22Rv1 (cell line): ENCODE data around the gene KRTAP10-4.

ENCODE experiments used
- H3K27ac ChIP-seq: fragments of 450-650 bp; 2 replicates; pipeline ENCODE4 v1.5.1; 2017
- ZFX ChIP-seq: fragments of 450-650 bp; IDR thresholded peaks from 2 replicates; pipeline ENCODE4 v1.6.1; 2017; ENCODE audit warnings: antibody characterized with exemption, borderline replicate concordance
- TF ChIP-seq, protein P1 (sequence below): fragments of 450-650 bp; IDR thresholded peaks from 2 replicates; pipeline ENCODE4 v1.5.1; 2017; ENCODE audit warnings: mild to moderate bottlenecking

The KRTAP10-4 gene

DNA sequence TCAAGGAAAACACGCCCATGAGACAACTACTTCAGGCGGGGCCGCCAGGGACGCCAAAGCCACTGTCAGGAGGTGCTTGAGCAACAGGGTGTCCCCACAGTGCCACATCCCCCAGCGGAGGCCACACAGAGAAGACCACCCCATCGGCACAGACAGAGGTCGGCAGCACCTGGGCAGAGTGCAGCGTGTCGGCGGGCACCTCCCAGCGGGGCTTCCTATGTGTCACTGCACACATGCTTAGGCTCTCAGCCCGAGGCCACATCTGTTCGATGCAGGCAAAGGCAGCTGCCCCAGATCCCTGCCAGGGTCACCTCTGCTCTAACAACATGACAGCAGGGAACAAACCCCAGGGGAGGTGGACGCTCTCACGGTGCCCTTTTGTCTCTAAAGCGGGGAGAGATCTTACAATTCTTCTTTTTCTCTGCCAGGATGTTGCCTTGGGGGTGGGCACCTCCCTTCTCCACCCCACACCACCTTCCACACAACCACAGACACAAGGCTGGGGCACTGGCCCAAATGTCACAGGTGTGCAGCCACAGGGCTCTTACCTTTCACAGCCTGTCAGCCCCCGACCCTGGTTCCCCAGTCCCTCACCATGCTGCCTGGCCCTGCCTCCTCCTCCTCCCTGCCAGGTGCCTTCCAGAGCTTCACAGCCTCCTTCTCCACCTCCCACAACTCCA is 42.5 kb downstream of the KRTAP10-4 start:
- TF ChIP-seq ZFX, result no peak
- TF ChIP-seq, protein P1, sequence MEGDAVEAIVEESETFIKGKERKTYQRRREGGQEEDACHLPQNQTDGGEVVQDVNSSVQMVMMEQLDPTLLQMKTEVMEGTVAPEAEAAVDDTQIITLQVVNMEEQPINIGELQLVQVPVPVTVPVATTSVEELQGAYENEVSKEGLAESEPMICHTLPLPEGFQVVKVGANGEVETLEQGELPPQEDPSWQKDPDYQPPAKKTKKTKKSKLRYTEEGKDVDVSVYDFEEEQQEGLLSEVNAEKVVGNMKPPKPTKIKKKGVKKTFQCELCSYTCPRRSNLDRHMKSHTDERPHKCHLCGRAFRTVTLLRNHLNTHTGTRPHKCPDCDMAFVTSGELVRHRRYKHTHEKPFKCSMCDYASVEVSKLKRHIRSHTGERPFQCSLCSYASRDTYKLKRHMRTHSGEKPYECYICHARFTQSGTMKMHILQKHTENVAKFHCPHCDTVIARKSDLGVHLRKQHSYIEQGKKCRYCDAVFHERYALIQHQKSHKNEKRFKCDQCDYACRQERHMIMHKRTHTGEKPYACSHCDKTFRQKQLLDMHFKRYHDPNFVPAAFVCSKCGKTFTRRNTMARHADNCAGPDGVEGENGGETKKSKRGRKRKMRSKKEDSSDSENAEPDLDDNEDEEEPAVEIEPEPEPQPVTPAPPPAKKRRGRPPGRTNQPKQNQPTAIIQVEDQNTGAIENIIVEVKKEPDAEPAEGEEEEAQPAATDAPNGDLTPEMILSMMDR, result no peak
- H3K27ac ChIP-seq, result no peak overlapping the region

DNA sequence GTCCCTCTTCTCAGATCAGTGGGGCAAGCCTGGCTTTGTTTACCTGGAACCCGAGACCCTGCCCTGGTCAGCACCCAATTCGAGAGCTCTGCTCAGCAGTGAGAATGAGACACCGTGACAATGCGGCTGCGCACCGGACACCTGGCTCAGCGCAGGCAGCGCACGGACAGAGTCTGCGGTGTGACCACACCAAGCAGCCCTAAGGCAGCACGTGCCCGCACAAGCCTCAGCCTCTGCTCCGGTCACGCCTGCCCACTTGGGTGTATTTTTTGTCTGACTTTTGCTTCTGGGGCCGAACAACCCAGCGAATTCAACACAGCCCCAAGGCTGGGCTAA is 43.0 kb downstream of the KRTAP10-4 start:
- H3K27ac ChIP-seq, result no peak overlapping the region
- TF ChIP-seq, protein P1, result no peak
- TF ChIP-seq ZFX, result no peak

DNA sequence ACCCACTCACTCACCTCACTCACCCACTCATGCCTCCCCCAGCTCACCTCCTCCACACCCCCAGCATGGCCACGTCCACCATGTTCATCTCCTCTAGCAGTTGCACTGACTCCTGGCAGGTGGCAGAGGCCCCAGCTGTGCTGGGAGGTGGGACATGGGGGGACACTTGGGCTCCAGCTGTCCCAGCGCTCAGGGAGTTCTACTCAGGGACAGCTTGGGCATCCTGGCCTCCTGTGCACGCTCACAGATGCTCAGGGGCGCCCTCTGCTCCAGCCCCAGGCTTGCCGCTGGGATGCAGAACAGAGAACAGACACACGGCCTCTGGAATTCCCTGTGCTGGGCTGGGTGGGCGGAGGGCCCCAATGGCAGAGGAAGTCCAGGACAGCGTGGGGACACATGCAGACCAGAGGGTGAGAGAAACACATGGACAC is 43.6 kb downstream of the KRTAP10-4 start:
- no peak overlapping the region for H3K27ac ChIP-seq
- TF ChIP-seq, protein P1, result no peak
- TF ChIP-seq ZFX, result no peak

DNA sequence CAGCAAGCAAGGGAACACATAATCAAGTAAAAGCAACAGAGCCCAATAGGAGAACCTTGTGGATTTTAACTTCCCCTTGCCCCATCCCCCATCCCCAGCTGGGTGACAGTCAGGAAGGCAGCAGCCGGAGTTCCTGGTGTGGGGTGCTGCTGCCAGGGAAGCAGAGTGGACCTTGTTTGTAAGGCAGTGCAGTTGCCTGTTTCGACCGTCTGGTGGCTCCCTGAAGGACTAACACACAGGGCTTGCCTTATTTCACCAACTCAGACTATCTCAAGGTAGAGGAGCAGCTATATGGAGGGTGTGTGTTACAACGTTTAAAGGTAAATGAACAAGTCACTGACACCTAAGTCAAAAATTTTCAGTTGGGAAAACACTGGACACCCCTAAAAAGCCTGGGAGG is 45.0 kb downstream of the KRTAP10-4 start:
- TF ChIP-seq ZFX, result no peak
- TF ChIP-seq, protein P1, result no peak
- no peak overlapping the region for H3K27ac ChIP-seq

DNA sequence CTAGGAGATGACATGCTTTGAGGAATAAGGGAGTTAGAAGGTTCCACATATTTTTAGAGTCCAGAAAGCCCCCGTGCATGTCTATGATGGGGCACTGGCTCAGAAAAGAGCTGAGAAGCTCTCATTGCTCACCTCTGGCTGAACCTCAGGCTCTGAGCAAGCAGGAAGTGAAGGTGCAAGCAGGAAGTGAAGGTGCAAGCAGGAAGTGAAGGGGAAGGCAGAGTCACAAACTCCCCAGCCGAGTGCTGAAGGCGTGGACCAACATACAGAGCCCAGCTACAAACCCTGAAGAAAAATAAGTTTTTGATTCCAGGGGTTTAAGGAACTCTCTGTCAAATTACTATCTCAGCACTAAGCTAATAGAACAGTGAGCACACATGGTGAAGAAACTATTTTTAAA is 45.4 kb downstream of the KRTAP10-4 start:
- TF ChIP-seq, protein P1, result no peak
- TF ChIP-seq ZFX, result no peak
- H3K27ac ChIP-seq, result no peak overlapping the region

DNA sequence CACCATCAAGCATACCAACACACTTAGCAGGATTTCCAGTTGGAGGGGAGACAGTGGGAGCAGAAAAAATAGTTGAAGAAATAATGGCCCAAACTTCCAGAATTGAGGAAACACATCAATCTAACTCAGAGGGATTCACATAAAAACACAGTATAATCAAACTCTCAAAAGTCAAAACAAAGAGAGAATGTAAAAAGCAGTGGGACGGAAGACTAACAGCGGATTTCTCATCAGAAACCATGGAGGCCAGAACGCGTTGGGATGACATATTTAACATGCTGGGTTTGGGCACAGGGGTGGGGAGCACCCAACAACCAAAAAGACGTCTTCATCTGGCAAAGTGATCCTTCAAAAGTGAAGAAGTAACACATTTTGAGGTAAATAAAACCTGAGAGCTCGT is 46.4 kb downstream of the KRTAP10-4 start:
- TF ChIP-seq ZFX, result no peak
- TF ChIP-seq, protein P1, result no peak
- no peak overlapping the region for H3K27ac ChIP-seq

DNA sequence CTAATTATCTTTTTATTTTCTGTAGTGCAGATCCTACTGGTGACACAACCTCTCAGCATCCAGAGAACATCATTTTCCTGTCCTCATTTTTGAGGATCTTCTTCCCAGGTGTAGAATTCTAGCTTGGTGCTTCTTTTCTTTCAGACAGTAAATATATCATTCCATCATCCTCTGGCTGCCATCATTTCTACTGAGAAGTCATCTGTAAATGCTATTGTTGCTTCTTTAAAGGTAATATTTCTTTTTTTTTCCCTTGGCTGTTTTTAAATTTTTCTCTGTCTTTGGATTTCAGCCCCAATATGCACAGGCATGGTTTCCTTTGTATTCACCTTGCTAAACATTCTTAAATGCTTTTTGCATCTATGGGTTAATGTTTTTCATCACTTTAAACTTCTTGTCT is 50.0 kb downstream of the KRTAP10-4 start:
- no peak for TF ChIP-seq ZFX
- TF ChIP-seq, protein P1, result no peak

More for the DNA sequence above, 50.0 kb downstream of the KRTAP10-4 start:
- H3K27ac ChIP-seq, result no peak overlapping the region
